A549 treated with RU486 at 1 μM for 4 hours (cell line): ENCODE data around the gene EPHB4. TPM values are rescaled to one million over a fixed set of nuclear protein-coding genes. Genes with fewer than 3 reads are reported as not detected.

Source experiments
- total RNA-seq: library from RNA; stranded (reverse); fragments of 200-300 nt; extraction: Qiagen RNA extraction; gene quantifications from 5 replicates; pipeline ENCODE4 v1.2.3, GENCODE V29; 2022; ENCODE audit warnings: low read depth

EPHB4 gene
- 36.4 to 45.6 TPM (median 43.7 TPM) in 5 replicates for total RNA-seq

GRCh38 chr7:100827330-100828226, at the start of gene EPHB4:
TSS of gene EPHB4 (minus strand) at chr7:100827523. CDS start at chr7:100827030, 493 bp downstream.

GRCh38 chr7:100874577-100875355, 47.4 kb upstream of the EPHB4 start, which contains the start of gene SRRT:
TSS of gene SRRT (plus strand) at chr7:100875103. CDS start at chr7:100875591, 488 bp downstream.

GRCh38 chr7:100867040-100867775, 39.9 kb upstream of the EPHB4 start, which contains the start of gene TRIP6:
TSS of gene TRIP6 (plus strand) at chr7:100867387. CDS start at chr7:100867498, 111 bp downstream.

GRCh38 chr7:100852048-100852872, 24.9 kb upstream of the EPHB4 start, which contains the start of gene SLC12A9:
TSS of gene SLC12A9 (plus strand) at chr7:100852713. CDS start at chr7:100854198, 1,485 bp downstream.

Other genes with a start within 250 kb of the EPHB4 start
- 8.9 to 16.3 TPM (median 13.9 TPM) in 5 replicates for gene LRCH4, start 241.4 kb downstream of the EPHB4 start, total RNA-seq
- gene FBXO24, start 241.2 kb downstream of the EPHB4 start, total RNA-seq = 0.21 to 0.27 TPM (median 0.27 TPM) in 3 of 5 replicates, not detected in the others
- gene PCOLCE, start 225.2 kb downstream of the EPHB4 start, total RNA-seq = 6.7 to 10.7 TPM (median 9.0 TPM) in 5 replicates
- gene MOSPD3, start 215.0 kb downstream of the EPHB4 start, total RNA-seq = 14.6 to 22.8 TPM (median 18.4 TPM) in 5 replicates
- gene TFR2, start 186.0 kb downstream of the EPHB4 start, total RNA-seq = 2.0 to 3.3 TPM (median 3.0 TPM) in 5 replicates
- not detected in 5 replicates for gene ACTL6B, start 171.1 kb downstream of the EPHB4 start, total RNA-seq
- gene GNB2, start 153.8 kb downstream of the EPHB4 start, total RNA-seq = 163 to 268 TPM (median 240 TPM) in 5 replicates
- 13.1 to 21.3 TPM (median 18.9 TPM) in 5 replicates for gene GIGYF1, start 133.3 kb downstream of the EPHB4 start, total RNA-seq
- 77.8 to 102 TPM (median 101 TPM) in 5 replicates for gene POP7, start 121.4 kb downstream of the EPHB4 start, total RNA-seq
- 0.07 to 0.23 TPM in 2 of 5 replicates, not detected in the others for gene EPO, start 107.1 kb downstream of the EPHB4 start, total RNA-seq
- gene ZAN, start 93.9 kb downstream of the EPHB4 start, total RNA-seq = not detected in 5 replicates
- gene SLC12A9, start 25.2 kb upstream of the EPHB4 start, total RNA-seq = 11.0 to 15.9 TPM (median 13.4 TPM) in 5 replicates
- 40.0 to 57.6 TPM (median 56.1 TPM) in 5 replicates for gene TRIP6, start 39.9 kb upstream of the EPHB4 start, total RNA-seq
- 117 to 160 TPM (median 136 TPM) in 5 replicates for gene SRRT, start 47.6 kb upstream of the EPHB4 start, total RNA-seq
- gene UFSP1, start 62.2 kb upstream of the EPHB4 start, total RNA-seq = 3.5 to 7.4 TPM (median 5.7 TPM) in 5 replicates
- 1.4 to 2.5 TPM (median 2.2 TPM) in 5 replicates for gene ACHE, start 68.4 kb upstream of the EPHB4 start, total RNA-seq
- 10.0 to 17.6 TPM (median 16.9 TPM) in 5 replicates for gene MUC3A, start 122.0 kb upstream of the EPHB4 start, total RNA-seq
- 11.2 to 21.5 TPM (median 18.6 TPM) in 5 replicates for gene MUC12, start 142.0 kb upstream of the EPHB4 start, total RNA-seq
- 0.02 to 0.29 TPM (median 0.21 TPM) in 5 replicates for gene MUC17, start 192.6 kb upstream of the EPHB4 start, total RNA-seq